Measurements from ENCODE around the gene PRSS53. TPM values are rescaled to one million over a fixed set of nuclear protein-coding genes. Genes with fewer than 3 reads are reported as not detected.

The PRSS53 gene
- total and polyA plus RNA-seq, 4 donors = 0.51 to 14.5 (median 3.0) TPM

- H3K27ac ChIP-seq (ENCODE audit: low read depth in 1 of 2, low read length in 2 of 2) = peak overlapping the region; percentile 67 to 84
- no peak overlapping the region for H3K4me3 ChIP-seq (ENCODE audit: low read depth in 1 of 3, low read length in 3 of 3)
- peaks cover 27 to 61% (median 47%) of the 10 kb centered on the region in 4 donors for H3K4me1 ChIP-seq (ENCODE audit: control insufficient read depth in 4 of 4, insufficient read depth in 4 of 4, low read length in 3 of 4)
- H3K27me3 ChIP-seq (ENCODE audit: control insufficient read depth in 4 of 4, insufficient read depth in 4 of 4, low read length in 3 of 4) = no peaks in the 10 kb centered on the region
- no peak for DNase-seq (ENCODE audit: low spot score)
- peaks cover 0 to 10% (median 6%) of the 10 kb centered on the region in 4 donors for H3K36me3 ChIP-seq (ENCODE audit: control insufficient read depth in 4 of 4, insufficient read depth in 3 of 4, low read depth in 1 of 4, low read length in 3 of 4)
- H3K9ac ChIP-seq (ENCODE audit: low read depth in 1 of 2, low read length in 2 of 2) = peak overlapping the region in 1 of 2 donors; percentile 45
- WGBS = 46% methylated on average over 2 of the region's 2 CpGs
- H3K9me3 ChIP-seq (ENCODE audit: control insufficient read depth in 4 of 4, low read length in 3 of 4) = no peaks in the 10 kb centered on the region
- TF ChIP-seq HNF4A (conservative IDR thresholded peaks at IDR 0.05) = peak in 1 of 2 donors; percentile 4
- TF ChIP-seq TAF1 (conservative IDR thresholded peaks at IDR 0.05) = no peak
- no peak for TF ChIP-seq HNF4G (IDR thresholded peaks at IDR 0.05)
- TF ChIP-seq REST (IDR thresholded peaks at IDR 0.05) = no peak
- TF ChIP-seq RAD21 (IDR thresholded peaks at IDR 0.05) = no peak
- no peak for TF ChIP-seq FOXA2 (IDR thresholded peaks at IDR 0.05)
- TF ChIP-seq NR2F2 (IDR thresholded peaks at IDR 0.05) = peak; percentile 32
- TF ChIP-seq SP1 (IDR thresholded peaks at IDR 0.05) = no peak
- peak; percentile 11 to 28 for TF ChIP-seq RXRA (IDR thresholded peaks at IDR 0.05)
Measured at GRCh38 chr16:31112711-31113110, 24.0 kb upstream of the PRSS53 start.

GRCh38 chr16:31111881-31112466, 23.2 kb upstream of the PRSS53 start:
- Histone ChIP-seq H3K27me3 (ENCODE audit: control insufficient read depth in 4 of 4, insufficient read depth in 4 of 4, low read length in 3 of 4) (no peaks in the 10 kb centered on the region), H3K9ac (ENCODE audit: low read depth in 1 of 2, low read length in 2 of 2) (no peak overlapping the region), H3K27ac (ENCODE audit: low read depth in 1 of 2, low read length in 2 of 2) (peak overlapping the region; percentile 67 to 84), H3K36me3 (ENCODE audit: control insufficient read depth in 4 of 4, insufficient read depth in 3 of 4, low read depth in 1 of 4, low read length in 3 of 4) (peaks cover 0 to 10% (median 6%) of the 10 kb centered on the region in 4 donors), H3K9me3 (ENCODE audit: control insufficient read depth in 4 of 4, low read length in 3 of 4) (no peaks in the 10 kb centered on the region), H3K4me1 (ENCODE audit: control insufficient read depth in 4 of 4, insufficient read depth in 4 of 4, low read length in 3 of 4) (peaks cover 27 to 60% (median 47%) of the 10 kb centered on the region in 4 donors), H3K4me3 (ENCODE audit: low read depth in 1 of 3, low read length in 3 of 3) (no peak overlapping the region)
- 96% methylated on average over 23 of the region's 23 CpGs for WGBS
- no peak for DNase-seq (ENCODE audit: low spot score)
- TF ChIP-seq FOXA2 (IDR thresholded peaks at IDR 0.05) (no peak), MAX (IDR thresholded peaks at IDR 0.05) (no peak), YY1 (IDR thresholded peaks at IDR 0.05) (no peak)

- peak overlapping the region; percentile 76 to 81 for H3K27ac ChIP-seq (ENCODE audit: low read depth in 1 of 2, low read length in 2 of 2)
- H3K27me3 ChIP-seq (ENCODE audit: control insufficient read depth in 4 of 4, insufficient read depth in 4 of 4, low read length in 3 of 4) = no peaks in the 10 kb centered on the region
- peaks cover 27 to 62% (median 44%) of the 10 kb centered on the region in 4 donors for H3K4me1 ChIP-seq (ENCODE audit: control insufficient read depth in 4 of 4, insufficient read depth in 4 of 4, low read length in 3 of 4)
- no peak for DNase-seq (ENCODE audit: low spot score)
- peaks cover 0 to 10% (median 6%) of the 10 kb centered on the region in 4 donors for H3K36me3 ChIP-seq (ENCODE audit: control insufficient read depth in 4 of 4, insufficient read depth in 3 of 4, low read depth in 1 of 4, low read length in 3 of 4)
- WGBS = 78% methylated on average over 26 of the region's 26 CpGs
- no peak overlapping the region for H3K9ac ChIP-seq (ENCODE audit: low read depth in 1 of 2, low read length in 2 of 2)
- no peaks in the 10 kb centered on the region for H3K9me3 ChIP-seq (ENCODE audit: control insufficient read depth in 4 of 4, low read length in 3 of 4)
- no peak overlapping the region for H3K4me3 ChIP-seq (ENCODE audit: low read depth in 1 of 3, low read length in 3 of 3)
- TF ChIP-seq RXRA (IDR thresholded peaks at IDR 0.05) = peak; percentile 38 to 74
- no peak for TF ChIP-seq MAX (IDR thresholded peaks at IDR 0.05)
- peak; percentile 64 for TF ChIP-seq FOXA2 (IDR thresholded peaks at IDR 0.05)
- no peak for TF ChIP-seq ATF3 (IDR thresholded peaks at IDR 0.05)
- no peak for TF ChIP-seq GABPA (IDR thresholded peaks at IDR 0.05 in 1 of 2, conservative IDR thresholded peaks at IDR 0.05 in 1 of 2)
- no peak for TF ChIP-seq REST (IDR thresholded peaks at IDR 0.05)
- TF ChIP-seq YY1 (IDR thresholded peaks at IDR 0.05) = no peak
- TF ChIP-seq TAF1 (conservative IDR thresholded peaks at IDR 0.05) = no peak
- TF ChIP-seq NR2F2 (IDR thresholded peaks at IDR 0.05) = no peak
- no peak for TF ChIP-seq HNF4G (IDR thresholded peaks at IDR 0.05)
- no peak for TF ChIP-seq CTCF (IDR thresholded peaks at IDR 0.05; ENCODE audit: low read depth, low read length, missing input control)
- TF ChIP-seq SP1 (IDR thresholded peaks at IDR 0.05) = peak; percentile 51
Measured at GRCh38 chr16:31110106-31111034, 21.6 kb upstream of the PRSS53 start.

All from liver (tissue), 9 donors.